SK-N-MC (cell line): ENCODE results near the gene MAMDC4.

Experiments used
- EZH2 ChIP-seq: fragments of 200-600 bp; sonication (generic); IDR thresholded peaks from one replicate; pipeline ENCODE4 v1.6.1; 2017; ENCODE audit warnings: antibody characterized with exemption
- POLR2AphosphoS5 ChIP-seq: IDR thresholded peaks from 2 replicates; pipeline ENCODE4 v1.6.1; 2012; ENCODE audit warnings: mild to moderate bottlenecking, low read depth, low read length, borderline replicate concordance

- TF ChIP-seq EZH2 (no peak), POLR2AphosphoS5 (no peak)
These were observed 49.5 kb downstream of the MAMDC4 start for GRCh38 chr9:136901516-136902258.
